Measurements from ENCODE around the gene HOXB9. TPM values are rescaled to one million over a fixed set of nuclear protein-coding genes. Genes with fewer than 3 reads are reported as not detected.

Gene HOXB9
- total and polyA plus RNA-seq, 2 donors (not counting 3 experiments of a cell fraction or from before 2014, with no cell fraction given): 0.79 to 1.1 TPM

DNA sequence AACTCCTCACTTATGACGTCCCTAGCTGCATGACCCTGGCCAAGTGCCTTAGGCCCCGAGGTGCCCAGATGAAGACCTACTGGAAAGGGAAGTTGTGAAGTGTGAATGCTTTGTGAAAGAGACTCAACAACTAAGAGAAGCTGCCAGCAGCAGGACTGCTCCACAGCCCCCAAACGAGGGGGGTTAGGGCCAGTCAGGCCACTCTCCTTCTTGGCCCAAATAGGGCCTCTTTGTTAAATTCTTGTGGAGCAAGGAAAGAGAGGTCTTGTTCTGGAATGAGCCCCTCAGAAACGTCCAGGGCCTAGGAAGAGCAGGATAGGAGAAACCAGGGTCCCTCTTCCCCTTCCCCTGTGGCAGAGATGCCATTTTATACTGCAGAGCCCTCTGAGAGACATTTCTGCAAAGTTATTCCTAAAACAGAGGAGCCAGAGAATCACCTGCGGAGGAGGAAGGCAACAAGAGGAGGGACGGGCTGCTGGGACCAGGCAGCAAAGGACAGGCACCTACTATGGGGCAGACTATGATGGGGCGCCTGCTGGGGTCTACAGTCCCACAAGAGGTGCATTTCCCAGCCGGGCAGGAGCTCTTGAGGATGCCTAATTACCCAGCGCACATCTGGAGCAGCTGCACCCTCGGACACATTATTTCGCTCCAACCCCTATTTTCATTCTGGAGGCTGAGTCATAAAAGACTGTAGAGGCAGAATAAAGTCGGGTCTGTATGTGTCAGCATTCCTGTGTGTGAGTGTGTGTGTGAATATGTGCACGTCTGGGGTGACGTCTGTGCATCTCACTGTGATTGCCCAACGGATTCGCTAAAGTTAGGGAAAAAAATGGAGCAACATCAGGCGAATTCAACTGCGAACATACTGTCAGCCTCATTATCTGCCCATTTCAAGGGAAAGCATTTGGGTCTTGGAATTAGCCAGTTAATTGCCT, 11.4 kb upstream of the HOXB9 start:
- Histone ChIP-seq H3K4me2 (ENCODE audit: insufficient read depth, low read length) (no peak overlapping the region), H3K9me3 (replicated peaks; ENCODE audit: control insufficient read depth, insufficient read depth, low read length) (no peaks in the 10 kb centered on the region), H3K4me3 (replicated peaks in 1 of 3; ENCODE audit: insufficient read depth in 1 of 3, low read depth in 1 of 3, low read length in 3 of 3) (no peak overlapping the region), H2AFZ (ENCODE audit: low read depth, low read length) (no peak overlapping the region), H3K9ac (replicated peaks; ENCODE audit: extremely low read depth, insufficient read depth, low read length) (no peak overlapping the region), H3K27ac (ENCODE audit: insufficient read depth, low read depth, low read length) (no peak overlapping the region), H3K4me1 (ENCODE audit: control insufficient read depth, extremely low read depth, insufficient read depth, low read length) (no peaks in the 10 kb centered on the region), H4K20me1 (replicated peaks; ENCODE audit: control insufficient read depth, extremely low read depth, insufficient read depth, low read length) (no peaks in the 10 kb centered on the region), H3K27me3 (ENCODE audit: control insufficient read depth in 2 of 2, insufficient read depth in 2 of 2, low read length in 2 of 2) (peaks cover 69 to 86% of the 10 kb centered on the region in 2 experiments), H3K79me2 (ENCODE audit: control insufficient read depth, insufficient read depth, low read length) (no peaks in the 10 kb centered on the region), H3K36me3 (ENCODE audit: control insufficient read depth in 2 of 2, extremely low read depth in 1 of 2, insufficient read depth in 2 of 2, low read length in 2 of 2) (no peaks in the 10 kb centered on the region), H3K9me1 (replicated peaks; ENCODE audit: control insufficient read depth, extremely low read depth, insufficient read depth, low read length) (no peaks in the 10 kb centered on the region)
- POLR2A ChIA-PET: no interaction called here
- dilution Hi-C loops (cut with MboI; ENCODE audit: extremely low pct_ligation_motif_present, low sequenced_read_pairs): no loop called here
- TF ChIP-seq EZH2 (IDR thresholded peaks at IDR 0.05; ENCODE audit: borderline replicate concordance, low read depth, low read length, severe bottlenecking): peak; percentile 37
- no peak for TF ChIP-seq POLR2AphosphoS5 (IDR thresholded peaks at IDR 0.05; ENCODE audit: insufficient read depth, low read depth, low read length)
- DNase-seq (ENCODE audit: low read depth, low spot score) (no peak), FAIRE-seq (no peak)
- BruUV-seq (replicated peaks): no TSS peak
- intact Hi-C loops (cut with micrococcal nuclease): no loop called here
- CTCF ChIA-PET: interaction anchor here (0.5 to 4.2 kb wide), 24 partner anchors 8 to 478 kb away, joined by 3 to 73 read pairs (median 6); partner anchors contain the start of genes HOXB8 and HOXB9

DNA sequence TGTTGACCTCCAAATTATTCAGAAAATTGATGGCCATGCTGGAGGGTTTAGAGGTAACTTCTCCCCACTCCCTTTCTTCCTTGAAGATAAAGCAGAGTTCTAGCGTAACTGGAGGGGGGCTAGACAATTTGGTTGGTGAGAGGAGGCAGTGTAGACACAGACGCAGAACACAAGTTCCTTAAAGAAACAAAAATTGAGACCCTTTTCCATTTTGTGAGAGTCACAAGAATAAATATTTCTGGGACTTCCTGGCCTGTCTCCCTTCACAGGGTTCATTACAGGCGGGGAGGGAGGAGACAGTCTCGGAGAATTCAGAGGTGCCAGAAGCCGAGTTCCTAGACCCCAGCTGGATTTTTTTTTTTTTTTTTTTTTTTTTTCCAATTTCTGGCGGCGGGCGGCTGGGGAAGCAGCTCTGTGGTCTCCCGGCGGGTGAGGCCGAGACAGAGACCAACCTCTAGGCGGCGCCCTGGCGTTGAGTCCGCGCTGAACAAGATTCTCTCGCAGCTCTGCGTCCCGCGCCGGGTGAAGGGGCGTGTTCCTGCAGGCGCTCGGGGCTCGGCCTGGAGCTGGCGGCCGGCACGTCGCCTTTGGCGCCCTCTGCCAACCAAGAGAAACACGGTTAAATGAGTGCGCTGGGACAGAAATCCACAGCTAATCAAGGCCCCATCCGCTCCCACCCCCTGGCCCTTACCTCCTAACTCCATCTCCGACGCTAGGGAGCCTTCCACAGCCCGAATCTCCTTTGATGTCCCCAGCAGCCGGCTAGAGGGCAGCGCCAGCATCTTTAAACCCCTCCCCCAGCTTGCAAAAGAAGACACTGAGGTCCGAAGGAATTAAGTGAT, 10.2 kb upstream of the HOXB9 start:
- H3K9me3 ChIP-seq (replicated peaks; ENCODE audit: control insufficient read depth, insufficient read depth, low read length): no peaks in the 10 kb centered on the region
- H3K4me2 ChIP-seq (ENCODE audit: insufficient read depth, low read length): no peak overlapping the region
- H2AFZ ChIP-seq (ENCODE audit: low read depth, low read length): peak overlapping the region; percentile 4
- intact Hi-C loops (cut with micrococcal nuclease): loop anchor here (1.0 kb wide), 1 partner anchor 11 kb away; no protein-coding TSS in a partner anchor
- no peak overlapping the region for H3K27ac ChIP-seq (ENCODE audit: insufficient read depth, low read depth, low read length)
- H3K4me3 ChIP-seq (replicated peaks in 1 of 3; ENCODE audit: insufficient read depth in 1 of 3, low read depth in 1 of 3, low read length in 3 of 3): no peak overlapping the region
- no peaks in the 10 kb centered on the region for H3K79me2 ChIP-seq (ENCODE audit: control insufficient read depth, insufficient read depth, low read length)
- H3K36me3 ChIP-seq (ENCODE audit: control insufficient read depth in 2 of 2, extremely low read depth in 1 of 2, insufficient read depth in 2 of 2, low read length in 2 of 2): no peaks in the 10 kb centered on the region
- H3K4me1 ChIP-seq (ENCODE audit: control insufficient read depth, extremely low read depth, insufficient read depth, low read length): no peaks in the 10 kb centered on the region
- no peak overlapping the region for H3K9ac ChIP-seq (replicated peaks; ENCODE audit: extremely low read depth, insufficient read depth, low read length)
- H4K20me1 ChIP-seq (replicated peaks; ENCODE audit: control insufficient read depth, extremely low read depth, insufficient read depth, low read length): no peaks in the 10 kb centered on the region
- FAIRE-seq (peak; percentile 91), DNase-seq (ENCODE audit: low read depth, low spot score) (peak; percentile 93)
- ChIA-PET CTCF (interaction anchor here (0.5 to 4.2 kb wide), 64 partner anchors 8 to 1284 kb away, joined by 3 to 73 read pairs (median 4); partner anchors contain the start of genes ATP5MC1, HOXB8, HOXB9 and PRAC2), POLR2A (interaction anchor here (0.6 to 0.7 kb wide), 2 partner anchors 98 to 271 kb away, joined by 3 to 5 read pairs; no protein-coding TSS in a partner anchor)
- TF ChIP-seq POLR2A (IDR thresholded peaks at IDR 0.05; ENCODE audit: low read depth, low read length) (no peak), MYC (IDR thresholded peaks at IDR 0.05; ENCODE audit: low read depth, low read length) (no peak), CTCF (IDR thresholded peaks at IDR 0.05; ENCODE audit: extremely low read depth in 1 of 2, insufficient read depth in 1 of 2, low read depth in 1 of 2, low read length in 2 of 2) (peak; percentile 89 to 96), GATA2 (IDR thresholded peaks at IDR 0.05; ENCODE audit: insufficient read depth, insufficient read length, low read depth, low read length) (no peak), FOS (IDR thresholded peaks at IDR 0.05; ENCODE audit: borderline replicate concordance, insufficient read depth, low read length) (no peak), JUN (IDR thresholded peaks at IDR 0.05; ENCODE audit: borderline replicate concordance, insufficient read depth, insufficient read length, low read depth) (no peak), EZH2 (IDR thresholded peaks at IDR 0.05; ENCODE audit: borderline replicate concordance, low read depth, low read length, severe bottlenecking) (peak; percentile 53), POLR2AphosphoS5 (IDR thresholded peaks at IDR 0.05; ENCODE audit: insufficient read depth, low read depth, low read length) (peak; percentile 42)
- TF ChIP-seq, protein P1, sequence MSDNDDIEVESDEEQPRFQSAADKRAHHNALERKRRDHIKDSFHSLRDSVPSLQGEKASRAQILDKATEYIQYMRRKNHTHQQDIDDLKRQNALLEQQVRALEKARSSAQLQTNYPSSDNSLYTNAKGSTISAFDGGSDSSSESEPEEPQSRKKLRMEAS (IDR thresholded peaks at IDR 0.05; ENCODE audit: insufficient read depth, insufficient read length): no peak
- H3K9me1 ChIP-seq (replicated peaks; ENCODE audit: control insufficient read depth, extremely low read depth, insufficient read depth, low read length): no peaks in the 10 kb centered on the region
- BruUV-seq (replicated peaks): no TSS peak
- dilution Hi-C loops (cut with MboI; ENCODE audit: extremely low pct_ligation_motif_present, low sequenced_read_pairs): no loop called here
- H3K27me3 ChIP-seq (ENCODE audit: control insufficient read depth in 2 of 2, insufficient read depth in 2 of 2, low read length in 2 of 2): peaks cover 69 to 85% of the 10 kb centered on the region in 2 experiments

All from endothelial cell of umbilical vein (primary cell).